ENCODE data around the gene UPF1.

Gene UPF1

GRCh38 chr19:18903156-18904037 is 71.6 kb downstream of the UPF1 start:
- no peak for DNase-seq (ENCODE audit: low spot score)
- in situ Hi-C loops (cut with MboI; ENCODE audit: low sequenced_read_pairs, unreplicated experiment), result no loop called here
- no peak for TF ChIP-seq CTCF (IDR thresholded peaks at IDR 0.05; ENCODE audit: borderline replicate concordance, control extremely low read depth, extremely low read depth, insufficient read depth, missing control alignments)

- in situ Hi-C loops (cut with MboI; ENCODE audit: low sequenced_read_pairs, unreplicated experiment), result no loop called here
- no peak for TF ChIP-seq CTCF (IDR thresholded peaks at IDR 0.05; ENCODE audit: borderline replicate concordance, control extremely low read depth, extremely low read depth, insufficient read depth, missing control alignments)
- DNase-seq (ENCODE audit: low spot score), result no peak
These were observed 72.7 kb downstream of the UPF1 start for GRCh38 chr19:18904334-18905057.

GRCh38 chr19:18905058-18905456 is 73.3 kb downstream of the UPF1 start:
- in situ Hi-C loops (cut with MboI; ENCODE audit: low sequenced_read_pairs, unreplicated experiment), result no loop called here
- TF ChIP-seq CTCF (IDR thresholded peaks at IDR 0.05; ENCODE audit: borderline replicate concordance, control extremely low read depth, extremely low read depth, insufficient read depth, missing control alignments), result no peak
- no peak for DNase-seq (ENCODE audit: low spot score)

GRCh38 chr19:18905513-18906236 is 73.9 kb downstream of the UPF1 start:
- in situ Hi-C loops (cut with MboI; ENCODE audit: low sequenced_read_pairs, unreplicated experiment), result no loop called here
- no peak for DNase-seq (ENCODE audit: low spot score)
- TF ChIP-seq CTCF (IDR thresholded peaks at IDR 0.05; ENCODE audit: borderline replicate concordance, control extremely low read depth, extremely low read depth, insufficient read depth, missing control alignments), result no peak

GRCh38 chr19:18906605-18907519 is 75.1 kb downstream of the UPF1 start:
- no peak for DNase-seq (ENCODE audit: low spot score)
- no peak for TF ChIP-seq CTCF (IDR thresholded peaks at IDR 0.05; ENCODE audit: borderline replicate concordance, control extremely low read depth, extremely low read depth, insufficient read depth, missing control alignments)
- in situ Hi-C loops (cut with MboI; ENCODE audit: low sequenced_read_pairs, unreplicated experiment), result no loop called here
